HepG2 (cell line): Measurements from ENCODE around the gene TMC4.

Experiments
- KDM3A ChIP-seq: IDR thresholded peaks from 2 replicates; pipeline ENCODE4 v1.6.1; 2018; ENCODE audit warnings: low read depth, missing compliant biosample characterization
- MAFK ChIP-seq, 2 experiments: IDR thresholded peaks in 1 of 2; conservative IDR thresholded peaks in 1 of 2; 2 replicates each; pipeline ENCODE4 v1.6.1; 2011; ENCODE audit warnings: improper control_type of control experiment in 2 of 2, low read length in 2 of 2
- MAZ ChIP-seq, 2 experiments: sonication (generic) in 1 of 2; formaldehyde crosslinking in 1 of 2; IDR thresholded peaks; 2 replicates each; pipeline versions ENCODE4 v1.5.0 to v1.6.1; 2012 to 2020; ENCODE audit warnings: low read depth in 2 of 2, mild to moderate bottlenecking in 2 of 2, borderline replicate concordance in 1 of 2, improper control_type of control experiment in 1 of 2, low read length in 1 of 2, missing genetic modification reagents in 1 of 2, moderate library complexity in 1 of 2
- MXI1 ChIP-seq: IDR thresholded peaks from 3 replicates; pipeline ENCODE4 v1.6.1; 2012; ENCODE audit warnings: low read depth, low read length, inconsistent platforms, borderline replicate concordance
- POLR2A ChIP-seq, 2 experiments: IDR thresholded peaks; 2 replicates each; pipeline ENCODE4 v1.6.1; 2011; ENCODE audit warnings: low read depth in 2 of 2, low read length in 2 of 2, mild to moderate bottlenecking in 1 of 2, moderate library complexity in 1 of 2; ENCODE audit not compliant: insufficient read depth in 1 of 2
- POLR2AphosphoS5 ChIP-seq: IDR thresholded peaks from 2 replicates; pipeline ENCODE4 v1.6.1; 2012; ENCODE audit warnings: low read depth, low read length
- ZNF101 ChIP-seq: sonication (generic); formaldehyde crosslinking; IDR thresholded peaks from 2 replicates; pipeline ENCODE4 v1.4.0; 2020; ENCODE audit warnings: mild to moderate bottlenecking, low read depth, missing genetic modification reagents, borderline replicate concordance
- ZNF598 ChIP-seq: sonication (generic); formaldehyde crosslinking; IDR thresholded peaks from 2 replicates; pipeline ENCODE4 v1.5.1; 2020; ENCODE audit warnings: mild to moderate bottlenecking, missing genetic modification reagents, borderline replicate concordance
- TF ChIP-seq, protein P1 (sequence below): IDR thresholded peaks from 2 replicates; pipeline ENCODE4 v1.6.1; 2016; ENCODE audit warnings: missing compliant biosample characterization, missing genetic modification reagents, borderline replicate concordance
- TF ChIP-seq, protein P2 (sequence below): sonication (generic); formaldehyde crosslinking; IDR thresholded peaks from 2 replicates; pipeline ENCODE4 v1.5.0; 2020; ENCODE audit warnings: mild to moderate bottlenecking, missing genetic modification reagents

DNA sequence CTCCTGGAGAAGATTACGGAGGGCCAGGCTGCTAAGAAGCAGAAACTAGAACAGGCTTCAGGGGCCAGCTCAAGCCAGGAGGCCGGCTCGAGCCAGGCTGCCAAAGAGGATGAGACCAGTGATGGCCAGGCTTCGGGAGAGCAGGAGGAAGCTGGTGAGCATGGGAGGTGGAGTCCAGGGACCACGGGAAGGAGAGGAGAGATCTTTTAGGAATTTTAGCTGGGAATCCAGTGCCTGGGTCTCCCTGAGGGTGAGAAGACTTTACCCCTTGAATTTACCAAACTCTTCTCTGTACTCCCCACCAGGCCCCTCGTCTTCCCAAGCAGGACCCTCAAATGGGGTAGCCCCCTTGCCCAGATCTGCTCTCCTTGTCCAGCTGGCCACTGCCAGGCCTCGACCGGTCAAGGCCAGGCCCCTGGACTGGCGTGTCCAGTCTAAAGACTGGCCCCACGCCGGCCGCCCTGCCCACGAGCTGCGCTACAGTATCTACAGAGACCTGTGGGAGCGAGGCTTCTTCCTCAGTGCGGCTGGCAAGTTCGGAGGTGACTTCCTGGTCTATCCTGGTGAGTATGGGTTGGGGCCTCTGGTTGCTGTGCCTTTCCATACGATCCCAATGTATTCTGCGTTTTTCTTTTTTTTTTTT, 19.0 kb upstream of the TMC4 start:
- TF ChIP-seq KDM3A (no peak), MXI1 (no peak), ZNF101 (CRISPR knock-in tag) (no peak), MAZ (IDR thresholded peaks at IDR 0.05; ENCODE audit: borderline replicate concordance, low read depth, low read length) (no peak), MAZ (CRISPR knock-in tag; IDR thresholded peaks at IDR 0.05; ENCODE audit: low read depth) (no peak), ZNF598 (no peak), POLR2A (IDR thresholded peaks at IDR 0.05; ENCODE audit: insufficient read depth in 1 of 2, low read depth in 2 of 2, low read length in 2 of 2) (no peak), MAFK (conservative IDR thresholded peaks at IDR 0.05 in 1 of 2, IDR thresholded peaks at IDR 0.05 in 1 of 2; ENCODE audit: low read length in 2 of 2) (no peak), POLR2AphosphoS5 (no peak)
- TF ChIP-seq, protein P1, sequence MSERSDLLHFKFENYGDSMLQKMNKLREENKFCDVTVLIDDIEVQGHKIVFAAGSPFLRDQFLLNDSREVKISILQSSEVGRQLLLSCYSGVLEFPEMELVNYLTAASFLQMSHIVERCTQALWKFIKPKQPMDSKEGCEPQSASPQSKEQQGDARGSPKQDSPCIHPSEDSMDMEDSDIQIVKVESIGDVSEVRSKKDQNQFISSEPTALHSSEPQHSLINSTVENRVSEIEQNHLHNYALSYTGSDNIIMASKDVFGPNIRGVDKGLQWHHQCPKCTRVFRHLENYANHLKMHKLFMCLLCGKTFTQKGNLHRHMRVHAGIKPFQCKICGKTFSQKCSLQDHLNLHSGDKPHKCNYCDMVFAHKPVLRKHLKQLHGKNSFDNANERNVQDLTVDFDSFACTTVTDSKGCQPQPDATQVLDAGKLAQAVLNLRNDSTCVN (CRISPR knock-in tag) = no peak
- TF ChIP-seq, protein P2, sequence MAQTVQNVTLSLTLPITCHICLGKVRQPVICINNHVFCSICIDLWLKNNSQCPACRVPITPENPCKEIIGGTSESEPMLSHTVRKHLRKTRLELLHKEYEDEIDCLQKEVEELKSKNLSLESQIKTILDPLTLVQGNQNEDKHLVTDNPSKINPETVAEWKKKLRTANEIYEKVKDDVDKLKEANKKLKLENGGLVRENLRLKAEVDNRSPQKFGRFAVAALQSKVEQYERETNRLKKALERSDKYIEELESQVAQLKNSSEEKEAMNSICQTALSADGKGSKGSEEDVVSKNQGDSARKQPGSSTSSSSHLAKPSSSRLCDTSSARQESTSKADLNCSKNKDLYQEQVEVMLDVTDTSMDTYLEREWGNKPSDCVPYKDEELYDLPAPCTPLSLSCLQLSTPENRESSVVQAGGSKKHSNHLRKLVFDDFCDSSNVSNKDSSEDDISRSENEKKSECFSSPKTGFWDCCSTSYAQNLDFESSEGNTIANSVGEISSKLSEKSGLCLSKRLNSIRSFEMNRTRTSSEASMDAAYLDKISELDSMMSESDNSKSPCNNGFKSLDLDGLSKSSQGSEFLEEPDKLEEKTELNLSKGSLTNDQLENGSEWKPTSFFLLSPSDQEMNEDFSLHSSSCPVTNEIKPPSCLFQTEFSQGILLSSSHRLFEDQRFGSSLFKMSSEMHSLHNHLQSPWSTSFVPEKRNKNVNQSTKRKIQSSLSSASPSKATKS = no peak
